Activated T-cell treated with anti-CD3 and anti-CD28 coated beads, Interleukin-2, amount 50 U/mL, for 24 hours (primary cell): ENCODE data around the gene CELF1.
A peak's percentile ranks its signal among the peaks of the same experiment; 100 is the strongest.
"Not testable (repeated sequence)": the region's sequence is repeated elsewhere in the genome, so short reads cannot be mapped to it uniquely, and the experiment has no call there.

Experiments used
- DNase-seq: peaks from one replicate; pipeline ENCODE4 v3.0.0-alpha.2; 2020
- H3K27ac Mint-ChIP-seq: 2 replicates; pipeline ENCODE4 v1.8.0; 2020; ENCODE audit warnings: mild to moderate bottlenecking, mixed read lengths
- H3K27me3 Mint-ChIP-seq: 2 replicates; pipeline ENCODE4 v1.8.0; 2020; ENCODE audit warnings: mixed read lengths
- H3K36me3 Mint-ChIP-seq: 2 replicates; pipeline ENCODE4 v1.8.0; 2020; ENCODE audit warnings: low read depth, mixed read lengths
- H3K4me1 Mint-ChIP-seq: 2 replicates; pipeline ENCODE4 v1.8.0; 2020; ENCODE audit warnings: low read depth, mixed read lengths
- H3K4me3 Mint-ChIP-seq: 2 replicates; pipeline ENCODE4 v1.8.0; 2020; ENCODE audit warnings: mild to moderate bottlenecking, moderate library complexity, mixed read lengths
- H3K9me3 Mint-ChIP-seq: 2 replicates; pipeline ENCODE4 v1.8.0; 2020; ENCODE audit warnings: mixed read lengths

Gene CELF1

DNA sequence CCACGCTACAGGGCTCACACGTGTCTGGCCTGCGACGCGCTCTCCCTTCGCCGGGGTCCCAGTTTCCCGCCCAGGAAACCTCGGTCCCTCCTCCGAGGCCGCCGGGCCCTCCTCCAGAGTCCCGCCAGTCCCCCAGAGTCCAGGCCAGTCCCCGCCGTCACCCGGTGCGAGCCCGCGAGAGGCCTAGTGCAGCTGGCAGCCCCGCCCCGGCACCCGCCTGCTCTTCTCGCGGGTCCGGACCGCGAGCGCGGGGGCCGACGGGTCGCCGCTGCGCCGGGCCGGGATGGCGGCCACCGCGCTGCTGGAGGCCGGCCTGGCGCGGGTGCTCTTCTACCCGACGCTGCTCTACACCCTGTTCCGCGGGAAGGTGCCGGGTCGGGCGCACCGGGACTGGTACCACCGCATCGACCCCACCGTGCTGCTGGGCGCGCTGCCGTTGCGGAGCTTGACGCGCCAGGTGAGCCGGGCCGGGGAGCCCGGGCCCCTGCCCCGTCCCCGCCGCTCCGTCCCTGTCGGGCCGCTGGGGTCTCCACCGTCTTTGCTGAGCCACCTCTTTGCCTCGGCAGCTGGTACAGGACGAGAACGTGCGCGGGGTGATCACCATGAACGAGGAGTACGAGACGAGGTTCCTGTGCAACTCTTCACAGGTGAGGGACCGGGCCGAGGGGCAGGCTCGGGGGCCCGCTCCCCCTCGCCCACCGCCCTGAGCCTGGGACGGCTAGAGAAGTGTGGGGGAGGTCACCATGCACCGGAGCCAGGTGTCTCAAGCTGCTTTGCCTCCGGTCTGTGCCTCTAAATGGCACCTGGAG is 12.6 kb upstream of the CELF1 start, which contains the start of gene PTPMT1:
Gene PTPMT1 (plus strand): TSS at position 260 of the 809 bp plus-strand sequence. CDS start 24 bp downstream, at position 284.
- Mint-ChIP-seq H3K4me3 (peak within 1 kb of the TSS; percentile 88), H3K4me1 (peaks cover 31% of the 10 kb centered on the region), H3K9me3 (no peaks in the 10 kb centered on the region), H3K27ac (peak within 1 kb of the TSS; percentile 93), H3K27me3 (no peaks in the 10 kb centered on the region), H3K36me3 (peaks cover 41% of the 10 kb centered on the region)
- peak; percentile 81 for DNase-seq

GRCh38 chr11:47564933-47565339 is 12.0 kb upstream of the CELF1 start:
- H3K4me1 Mint-ChIP-seq = peaks cover 30% of the 10 kb centered on the region
- no peaks in the 10 kb centered on the region for H3K9me3 Mint-ChIP-seq
- H3K27me3 Mint-ChIP-seq = no peaks in the 10 kb centered on the region
- H3K36me3 Mint-ChIP-seq = peaks cover 35% of the 10 kb centered on the region
- peak overlapping the region; percentile 88 for H3K4me3 Mint-ChIP-seq
- no peak for DNase-seq
- H3K27ac Mint-ChIP-seq = peak overlapping the region; percentile 93

GRCh38 chr11:47564366-47564765 is 11.4 kb upstream of the CELF1 start:
- Mint-ChIP-seq H3K36me3 (peaks cover 29% of the 10 kb centered on the region), H3K4me1 (peaks cover 30% of the 10 kb centered on the region), H3K4me3 (peak overlapping the region; percentile 54), H3K27ac (peak overlapping the region; percentile 50)
- not testable (repeated sequence) for H3K9me3 Mint-ChIP-seq, DNase-seq, H3K27me3 Mint-ChIP-seq

GRCh38 chr11:47562393-47562792 is 9.5 kb upstream of the CELF1 start:
- Mint-ChIP-seq H3K4me1 (peaks cover 27% of the 10 kb centered on the region), H3K36me3 (peaks cover 17% of the 10 kb centered on the region)
- not testable (repeated sequence) for H3K9me3 Mint-ChIP-seq, H3K27ac Mint-ChIP-seq, DNase-seq, H3K27me3 Mint-ChIP-seq, H3K4me3 Mint-ChIP-seq

DNA sequence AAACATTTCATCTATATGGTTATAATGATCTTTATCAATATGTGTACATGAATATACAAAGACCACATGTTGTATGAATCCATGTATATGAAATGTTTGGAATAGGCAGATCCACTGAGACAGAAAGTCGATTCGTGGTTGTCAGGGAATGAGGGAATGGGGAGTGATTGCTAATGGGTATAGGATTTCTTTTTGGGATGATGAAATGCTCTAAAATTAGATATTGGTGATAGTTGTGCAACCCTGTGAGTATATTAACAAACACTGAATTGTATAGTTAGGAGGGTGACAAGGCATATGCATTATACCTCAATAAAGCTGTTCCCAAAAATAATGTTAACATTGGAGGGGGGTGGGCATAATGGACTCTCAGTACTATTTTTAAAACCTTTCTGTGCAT is 7.5 kb upstream of the CELF1 start:
- no peak for DNase-seq
- no peaks in the 10 kb centered on the region for H3K27me3 Mint-ChIP-seq
- H3K36me3 Mint-ChIP-seq = peaks cover 7% of the 10 kb centered on the region
- H3K4me3 Mint-ChIP-seq = no peak overlapping the region
- peaks cover 18% of the 10 kb centered on the region for H3K4me1 Mint-ChIP-seq
- no peaks in the 10 kb centered on the region for H3K9me3 Mint-ChIP-seq
- H3K27ac Mint-ChIP-seq = no peak overlapping the region

DNA sequence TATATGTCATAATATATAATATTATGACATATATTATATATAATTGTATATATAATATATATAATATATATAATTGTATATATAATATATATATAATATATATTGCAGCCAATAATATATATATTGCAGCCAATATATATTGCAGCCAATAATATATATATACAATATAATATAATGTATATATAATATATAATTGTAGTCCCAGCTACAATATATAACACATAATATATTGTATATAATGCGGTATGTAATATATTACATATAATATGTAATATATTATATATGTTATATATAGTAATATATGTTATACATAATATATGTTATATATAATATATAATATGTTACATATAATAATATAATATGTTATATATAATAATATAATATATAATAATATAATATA is 5.8 kb upstream of the CELF1 start:
- H3K4me3 Mint-ChIP-seq = no peak overlapping the region
- H3K27ac Mint-ChIP-seq = no peak overlapping the region
- no peaks in the 10 kb centered on the region for H3K27me3 Mint-ChIP-seq
- peaks cover 15% of the 10 kb centered on the region for H3K4me1 Mint-ChIP-seq
- H3K36me3 Mint-ChIP-seq = peaks cover 6% of the 10 kb centered on the region
- no peaks in the 10 kb centered on the region for H3K9me3 Mint-ChIP-seq
- no peak for DNase-seq

DNA sequence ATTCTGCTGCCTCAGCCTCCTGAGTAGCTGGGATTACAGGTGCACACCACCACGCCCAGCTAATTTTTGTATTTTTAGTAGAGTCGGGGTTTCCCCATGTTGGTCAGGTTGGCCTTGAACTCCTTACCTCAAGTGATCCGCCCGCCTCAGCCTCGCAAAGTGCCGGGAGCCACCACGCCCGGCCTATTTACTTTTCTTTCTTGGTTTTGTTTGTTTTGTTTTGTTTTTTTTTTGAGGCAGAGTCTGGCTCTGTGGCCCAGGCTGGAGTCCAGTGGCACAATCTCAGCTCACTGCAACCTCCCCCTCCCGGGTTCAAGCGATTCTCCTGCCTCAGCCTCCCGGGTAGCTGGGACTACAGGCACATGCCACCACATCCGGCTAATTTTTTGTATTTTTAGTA is 4.1 kb upstream of the CELF1 start:
- H3K36me3 Mint-ChIP-seq, H3K27ac Mint-ChIP-seq, H3K4me3 Mint-ChIP-seq, DNase-seq, H3K9me3 Mint-ChIP-seq, H3K27me3 Mint-ChIP-seq: not testable (repeated sequence)
- H3K4me1 Mint-ChIP-seq = peaks cover 12% of the 10 kb centered on the region

DNA sequence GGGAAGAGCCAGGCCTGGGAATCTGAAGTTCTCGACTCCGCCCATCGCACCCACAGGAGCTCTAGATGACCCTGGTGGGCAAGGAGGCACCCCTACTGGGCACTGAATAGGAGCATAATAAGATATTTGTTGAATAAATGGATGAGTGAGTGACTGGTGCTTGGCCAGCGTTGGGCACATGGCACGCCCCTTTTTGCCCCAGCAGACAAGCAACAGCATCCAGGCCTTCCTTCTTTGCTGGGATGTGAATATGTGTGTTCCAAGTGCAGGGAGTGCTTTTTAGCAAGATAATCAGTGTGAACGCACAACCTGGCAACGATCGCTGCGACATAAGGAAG is 443 bp upstream of the CELF1 start:
- Mint-ChIP-seq H3K4me3 (peak overlapping the region; percentile 81), H3K4me1 (peaks cover 37% of the 10 kb centered on the region), H3K27ac (peak overlapping the region; percentile 89), H3K9me3 (no peaks in the 10 kb centered on the region), H3K36me3 (peaks cover 41% of the 10 kb centered on the region), H3K27me3 (no peaks in the 10 kb centered on the region)
- DNase-seq = no peak

DNA sequence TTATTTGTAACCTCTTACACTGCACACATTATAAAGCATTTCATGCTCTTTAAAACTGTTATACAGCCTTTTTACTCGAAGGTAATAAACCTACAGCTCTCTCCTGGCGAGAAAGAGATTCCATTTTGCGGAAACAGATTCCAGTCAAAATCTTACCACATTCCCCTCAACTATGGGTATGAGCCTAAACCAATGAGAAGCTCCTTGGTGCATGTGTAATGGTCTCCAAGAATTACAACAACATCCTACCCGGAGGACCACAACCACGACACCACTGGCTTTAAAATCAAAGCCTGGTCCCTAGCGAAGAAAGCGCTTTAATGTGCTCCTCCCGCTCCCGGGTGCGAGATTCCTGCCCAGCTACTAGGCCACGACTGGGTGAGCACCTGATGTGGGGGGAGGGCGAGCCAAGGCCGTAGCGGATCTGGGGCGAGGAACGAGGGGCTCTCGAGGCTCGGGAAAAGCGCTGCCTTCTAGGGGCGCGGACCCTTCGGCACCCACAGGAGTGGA is 821 bp downstream of the CELF1 start:
- H3K9me3 Mint-ChIP-seq = no peaks in the 10 kb centered on the region
- no peaks in the 10 kb centered on the region for H3K27me3 Mint-ChIP-seq
- peak overlapping the region; percentile 97 for H3K27ac Mint-ChIP-seq
- DNase-seq = no peak
- H3K4me1 Mint-ChIP-seq = peaks cover 49% of the 10 kb centered on the region
- peak overlapping the region; percentile 96 for H3K4me3 Mint-ChIP-seq
- peaks cover 51% of the 10 kb centered on the region for H3K36me3 Mint-ChIP-seq

GRCh38 chr11:47551086-47551485 is 1.8 kb downstream of the CELF1 start:
- Mint-ChIP-seq H3K36me3 (peaks cover 60% of the 10 kb centered on the region), H3K4me1 (peaks cover 55% of the 10 kb centered on the region)
- DNase-seq = no peak

GRCh38 chr11:47550288-47551047 is 2.5 kb downstream of the CELF1 start:
- peak overlapping the region; percentile 96 for H3K4me3 Mint-ChIP-seq
- H3K27ac Mint-ChIP-seq = peak overlapping the region; percentile 97
- no peak for DNase-seq
- peaks cover 61% of the 10 kb centered on the region for H3K36me3 Mint-ChIP-seq
- H3K9me3 Mint-ChIP-seq = no peaks in the 10 kb centered on the region
- H3K4me1 Mint-ChIP-seq = peaks cover 55% of the 10 kb centered on the region
- H3K27me3 Mint-ChIP-seq = no peaks in the 10 kb centered on the region

More at GRCh38 chr11:47551086-47551485, 1.8 kb downstream of the CELF1 start:
- Mint-ChIP-seq H3K4me3 (peak overlapping the region; percentile 96), H3K9me3 (no peaks in the 10 kb centered on the region), H3K27me3 (no peaks in the 10 kb centered on the region), H3K27ac (peak overlapping the region; percentile 97)

DNA sequence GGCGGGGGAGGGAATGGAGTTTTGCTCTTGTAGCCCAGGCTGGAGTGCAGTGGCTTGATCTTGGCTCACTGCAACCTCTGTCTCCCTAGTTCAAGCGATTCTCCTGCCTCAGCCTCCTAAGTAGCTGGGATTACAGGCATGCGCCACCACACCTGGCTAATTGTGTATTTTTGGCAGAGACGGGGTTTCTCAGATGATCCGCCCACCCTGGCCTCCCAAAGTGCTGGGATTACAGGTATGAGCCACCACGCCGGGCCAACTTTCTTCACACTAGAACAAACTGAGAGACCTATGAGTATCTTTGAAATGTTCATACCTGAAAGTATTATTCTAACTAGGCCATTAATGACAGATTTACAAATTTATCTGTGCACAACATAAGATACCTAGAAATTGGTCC is 6.7 kb downstream of the CELF1 start:
- H3K4me1 Mint-ChIP-seq = peaks cover 75% of the 10 kb centered on the region
- peak overlapping the region; percentile 47 for H3K27ac Mint-ChIP-seq
- H3K9me3 Mint-ChIP-seq, H3K4me3 Mint-ChIP-seq, H3K27me3 Mint-ChIP-seq, DNase-seq: not testable (repeated sequence)
- H3K36me3 Mint-ChIP-seq = peaks cover 68% of the 10 kb centered on the region

- Mint-ChIP-seq H3K27me3 (no peaks in the 10 kb centered on the region), H3K9me3 (no peaks in the 10 kb centered on the region), H3K36me3 (peaks cover 65% of the 10 kb centered on the region), H3K27ac (no peak overlapping the region), H3K4me1 (peaks cover 75% of the 10 kb centered on the region), H3K4me3 (no peak overlapping the region)
- no peak for DNase-seq
Measured at GRCh38 chr11:47545298-47545697, 7.6 kb downstream of the CELF1 start.

GRCh38 chr11:47541070-47541469 is 11.9 kb downstream of the CELF1 start:
- peak overlapping the region; percentile 60 for H3K4me3 Mint-ChIP-seq
- peak overlapping the region; percentile 97 for H3K27ac Mint-ChIP-seq
- no peaks in the 10 kb centered on the region for H3K27me3 Mint-ChIP-seq
- peaks cover 62% of the 10 kb centered on the region for H3K36me3 Mint-ChIP-seq
- H3K4me1 Mint-ChIP-seq = peaks cover 74% of the 10 kb centered on the region
- no peak for DNase-seq
- no peaks in the 10 kb centered on the region for H3K9me3 Mint-ChIP-seq

DNA sequence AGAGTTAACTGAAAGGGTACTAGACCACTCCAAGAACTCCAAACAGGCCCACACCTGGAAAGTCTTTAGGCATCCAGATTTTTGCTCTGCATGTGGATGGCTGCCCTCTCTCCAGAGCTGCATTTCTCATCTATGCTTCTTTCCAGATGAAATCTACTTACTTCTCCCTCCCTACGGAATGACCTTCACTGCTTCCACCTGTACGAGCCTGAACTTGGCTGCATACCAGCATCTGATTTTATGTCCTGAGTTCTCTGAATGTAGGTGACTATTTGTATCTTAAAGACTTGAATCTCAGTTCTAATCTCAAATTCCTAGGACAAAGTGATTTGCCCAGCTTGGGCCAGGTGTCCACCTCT is 13.3 kb downstream of the CELF1 start:
- H3K27me3 Mint-ChIP-seq = no peaks in the 10 kb centered on the region
- no peak for DNase-seq
- H3K36me3 Mint-ChIP-seq = peaks cover 70% of the 10 kb centered on the region
- peak overlapping the region; percentile 60 for H3K4me3 Mint-ChIP-seq
- no peaks in the 10 kb centered on the region for H3K9me3 Mint-ChIP-seq
- H3K4me1 Mint-ChIP-seq = peaks cover 79% of the 10 kb centered on the region
- H3K27ac Mint-ChIP-seq = peak overlapping the region; percentile 97
